Activated naive CD4-positive, alpha-beta T cell treated with Interleukin-2 at 50 U/mL for 16 hours (primary cell): ENCODE results near the gene S1PR1.
A peak's percentile ranks its signal among the peaks of the same experiment; 100 is the strongest.
"Not testable (repeated sequence)": the region's sequence is repeated elsewhere in the genome, so short reads cannot be mapped to it uniquely, and the experiment has no call there.

Experiments used
- DNase-seq: peaks from one replicate; pipeline ENCODE4 v3.0.0-alpha.2; 2020

Gene S1PR1

DNA sequence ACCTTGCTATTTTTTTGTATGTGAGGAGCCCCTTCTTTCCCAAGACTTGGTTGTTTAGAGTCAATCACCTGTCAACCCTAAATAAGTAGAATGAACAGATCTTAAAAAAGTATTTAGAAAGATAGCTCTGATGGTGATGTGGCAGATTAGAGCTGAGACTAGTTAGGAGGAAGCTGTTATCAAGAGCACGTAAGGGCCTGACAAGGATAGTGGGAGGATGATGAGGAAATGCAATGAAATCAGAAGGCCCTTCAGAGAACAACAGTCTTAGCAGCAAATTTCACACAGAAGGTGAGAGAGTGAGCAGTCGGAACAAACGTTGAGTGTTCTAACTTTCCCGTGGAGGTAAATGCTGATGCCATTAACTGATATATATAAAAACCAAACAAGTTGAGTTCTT lies 15.9 kb upstream of the S1PR1 start:
- DNase-seq, result no peak

DNA sequence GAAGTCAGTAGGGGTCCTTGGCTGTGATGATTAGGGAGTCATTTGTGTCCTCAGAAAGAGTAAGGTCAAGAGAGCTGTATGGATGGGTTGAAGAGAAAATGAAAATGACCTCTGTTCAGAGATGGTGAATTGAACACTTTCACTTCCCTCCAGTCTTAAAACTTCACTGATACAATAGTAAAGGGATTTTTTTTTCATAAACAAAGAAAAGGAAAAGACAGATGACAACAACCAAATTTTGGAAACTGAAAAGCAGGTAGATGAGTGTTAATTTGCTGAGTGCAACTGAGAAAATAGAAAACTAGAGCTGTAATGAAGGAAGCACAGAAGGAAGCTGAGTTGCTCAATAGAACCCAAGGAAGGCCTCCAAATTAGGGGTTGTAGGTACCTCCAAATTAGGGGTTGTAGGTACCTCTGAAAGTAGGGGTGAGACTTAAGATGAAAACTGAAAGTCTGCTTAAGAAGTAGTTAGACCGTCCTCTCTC lies 14.8 kb upstream of the S1PR1 start:
- DNase-seq, result no peak

DNA sequence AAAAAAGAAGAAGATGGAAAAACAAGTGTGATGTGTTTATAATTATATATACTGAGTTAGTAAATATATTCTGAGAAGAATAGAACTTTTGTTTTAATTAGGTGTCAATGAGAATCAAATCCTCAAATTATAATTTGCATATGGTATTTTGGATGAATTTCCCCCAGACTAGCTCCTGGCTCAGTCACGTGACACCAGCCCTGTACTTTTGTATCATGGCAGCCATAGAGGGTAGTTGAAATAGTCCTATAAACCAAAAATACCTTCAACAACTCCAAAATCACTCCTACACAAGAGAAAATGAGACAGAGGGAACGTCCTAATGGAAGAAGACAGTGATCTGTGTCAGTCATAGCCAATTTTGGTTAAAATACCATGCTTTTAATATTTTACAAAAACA lies 9.0 kb upstream of the S1PR1 start:
- DNase-seq, result no peak

DNA sequence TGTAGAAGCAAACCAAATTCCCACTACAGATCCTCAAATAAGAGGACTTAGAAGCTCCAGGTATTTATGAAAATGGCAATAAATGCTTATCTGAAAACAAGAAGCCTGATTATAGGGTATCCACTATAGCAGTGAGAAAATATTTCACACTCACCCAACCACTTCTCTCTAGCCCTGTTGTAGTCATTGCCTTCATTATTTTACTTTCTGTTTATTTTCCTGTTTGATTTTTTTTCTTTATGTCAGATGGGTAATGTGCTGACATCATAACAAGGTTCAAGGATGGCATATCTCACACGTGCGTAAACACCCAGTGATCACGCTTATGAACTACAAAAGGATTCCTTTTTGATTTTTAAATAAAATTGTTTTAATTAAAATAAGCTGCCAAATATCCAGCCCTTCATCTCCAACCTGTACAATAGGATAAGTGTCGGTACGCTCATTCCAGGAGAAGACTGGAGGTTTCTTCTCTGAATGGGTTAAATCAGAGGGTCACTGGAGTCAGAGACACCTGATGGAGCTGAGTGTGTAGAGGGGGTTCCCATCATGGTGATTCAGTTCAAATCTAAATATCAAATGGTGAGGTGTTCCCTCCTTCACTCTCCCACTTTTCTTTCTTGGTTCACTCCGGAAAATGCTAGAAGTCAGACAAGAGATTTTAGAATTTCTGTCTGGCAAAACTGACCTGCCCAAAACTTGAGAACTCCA lies 8.2 kb upstream of the S1PR1 start:
- no peak for DNase-seq

DNA sequence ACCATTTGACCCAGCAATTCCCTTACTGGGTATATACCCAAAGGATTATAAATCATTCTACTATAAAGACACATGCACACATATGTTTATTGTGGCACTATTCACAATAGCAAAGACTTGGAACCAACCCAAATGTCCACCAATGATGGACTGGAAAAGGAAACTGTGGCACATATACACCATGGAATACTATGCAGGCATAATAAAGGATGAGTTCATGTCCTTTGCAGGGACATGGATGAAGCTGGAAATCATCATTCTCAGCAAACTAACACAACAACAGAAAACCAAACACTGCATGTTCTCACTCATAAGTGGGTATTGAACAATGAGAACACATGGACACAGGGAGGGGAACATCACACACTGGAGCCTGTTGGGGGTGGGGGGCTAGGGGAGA lies 4.6 kb upstream of the S1PR1 start:
- DNase-seq, result not testable (repeated sequence)

DNA sequence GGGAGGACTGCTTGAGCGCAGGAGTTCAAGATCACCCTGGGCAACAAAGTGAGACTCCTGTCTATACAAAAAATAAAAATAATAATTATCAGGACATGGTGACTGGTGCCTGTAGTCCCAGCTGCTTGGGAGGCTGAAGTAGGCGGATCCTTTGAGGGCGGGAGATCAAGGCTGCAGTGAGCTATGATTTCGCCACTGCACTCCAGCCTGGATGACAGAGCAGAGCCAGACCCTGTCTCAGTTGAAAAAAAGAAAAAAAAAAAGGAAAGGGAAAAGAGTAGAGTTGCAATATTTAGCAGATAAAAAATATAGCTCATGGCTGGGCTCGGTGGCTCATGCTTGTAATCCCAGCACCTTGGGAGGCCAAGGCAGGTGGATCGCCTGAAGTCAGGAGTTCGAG lies 3.3 kb upstream of the S1PR1 start:
- no peak for DNase-seq

DNA sequence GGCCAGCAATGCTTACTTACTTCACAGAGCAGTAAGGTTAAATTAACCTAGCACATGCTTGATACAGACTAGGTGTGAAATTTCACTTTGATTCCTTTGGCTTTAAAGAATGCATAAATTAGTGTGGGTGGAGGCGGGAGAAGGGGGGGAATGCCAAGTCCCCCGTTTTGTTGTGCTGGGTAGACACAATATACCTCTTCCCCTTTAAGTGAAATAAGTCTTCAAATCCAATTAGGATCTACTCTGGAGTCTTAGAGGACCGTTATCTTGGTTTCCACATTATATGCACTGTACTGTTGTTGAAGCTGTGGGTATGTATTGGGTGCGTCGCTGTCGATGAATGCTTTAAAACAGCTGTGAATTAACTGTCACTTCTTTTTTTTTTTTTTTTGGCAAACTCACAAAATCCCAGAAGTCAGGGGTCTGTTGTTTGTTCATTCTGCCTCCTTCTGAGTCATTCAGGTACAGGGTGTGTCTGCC lies 1.6 kb upstream of the S1PR1 start:
- peak; percentile 36 for DNase-seq

DNA sequence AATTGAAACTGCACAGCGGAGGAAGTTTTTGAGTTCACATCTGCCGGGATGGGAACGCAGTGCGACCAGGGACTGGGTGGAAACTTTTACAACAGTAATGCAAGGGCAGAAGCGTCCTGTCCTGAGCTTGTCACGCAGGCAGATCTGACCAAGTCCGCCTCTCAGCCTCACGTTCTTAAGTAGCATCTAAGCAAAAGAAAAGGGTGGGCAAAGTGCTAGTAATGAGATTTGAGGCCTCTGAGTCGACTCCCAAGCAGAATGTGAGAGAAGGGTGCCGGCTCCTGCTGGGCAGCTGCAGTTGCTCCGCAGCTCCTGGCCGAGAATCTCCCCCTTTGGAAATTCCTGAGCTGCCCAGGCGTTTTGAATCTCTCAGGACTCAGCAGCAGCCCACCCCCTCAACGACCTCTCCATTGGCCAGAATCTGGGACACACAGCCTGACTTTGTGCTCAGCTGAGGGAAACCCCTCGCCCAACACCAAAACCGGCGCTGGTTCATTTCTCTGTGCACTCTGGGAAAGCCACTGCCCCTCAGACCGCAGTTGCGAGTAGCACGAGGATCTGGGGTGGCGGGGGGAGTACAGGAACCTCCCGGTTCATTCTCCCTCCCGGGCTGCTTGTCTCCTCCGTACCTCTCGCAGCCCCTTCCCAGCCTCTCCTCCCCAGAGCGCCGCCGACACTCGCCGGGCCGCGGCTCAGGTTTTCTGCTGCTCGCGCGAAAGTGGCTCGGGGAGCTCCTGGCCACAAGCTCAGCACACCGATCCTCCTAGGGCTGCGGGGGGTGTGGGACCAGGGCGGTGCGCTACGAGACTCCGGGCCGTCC lies 913 bp upstream of the S1PR1 start:
- DNase-seq, result peak; percentile 72

DNA sequence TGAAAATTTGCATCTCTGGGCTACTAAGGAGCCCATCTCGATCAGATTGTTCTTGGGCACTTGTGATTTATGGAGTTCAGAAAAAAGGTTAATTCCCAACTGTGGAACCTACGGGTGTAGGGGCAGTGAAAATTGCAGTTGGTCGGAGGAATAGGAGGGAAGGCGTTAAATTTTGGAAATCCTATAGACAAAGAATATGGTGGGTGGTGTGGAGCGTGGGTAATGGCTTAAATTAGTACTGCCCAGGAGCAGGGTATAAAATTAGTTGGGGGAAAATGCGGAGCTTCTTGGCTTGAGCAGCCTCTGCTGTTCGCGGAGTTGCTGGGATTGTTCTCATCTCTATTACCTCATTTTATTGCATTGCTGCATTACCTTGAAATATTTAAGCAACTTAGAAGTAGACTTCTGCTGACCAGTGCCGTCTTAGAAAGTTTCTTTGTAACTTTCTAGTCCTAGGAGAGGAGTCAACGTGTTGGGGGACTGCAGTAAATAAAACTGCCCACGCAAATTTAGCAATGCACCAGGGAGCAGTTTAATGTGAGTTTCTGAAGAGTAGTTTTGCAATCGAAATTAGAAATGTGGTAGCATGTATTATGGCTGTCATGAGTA lies 514 bp downstream of the S1PR1 start:
- peak; percentile 28 for DNase-seq

DNA sequence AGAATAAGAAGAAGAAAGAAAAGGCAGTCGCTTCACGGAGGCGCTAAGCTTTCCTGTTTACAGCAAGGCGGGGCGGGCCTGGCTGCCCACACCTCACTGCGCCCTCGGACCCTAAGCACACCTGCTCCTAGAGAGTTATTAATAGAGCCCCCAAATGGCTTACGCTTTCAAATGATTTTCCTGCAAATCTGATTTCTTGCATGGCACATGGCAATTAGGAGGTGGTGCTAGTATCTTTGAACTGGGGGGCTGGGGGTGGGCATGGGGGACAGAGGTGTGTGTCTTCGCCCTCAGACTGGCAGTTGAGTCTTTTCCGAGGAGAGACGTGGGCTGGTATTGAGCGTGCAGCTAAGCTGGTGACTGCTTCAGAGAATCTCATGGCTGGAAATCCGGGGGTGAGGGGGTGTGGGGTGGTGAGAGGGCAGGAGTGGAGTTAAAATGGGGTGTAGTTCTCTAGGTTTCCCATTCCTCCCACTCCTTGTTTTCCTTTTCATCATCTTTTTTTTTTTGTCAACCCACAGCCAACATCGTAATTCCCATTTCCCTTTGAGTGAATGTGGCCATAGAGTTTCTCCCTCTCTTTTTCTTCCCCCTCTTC lies 1.3 kb downstream of the S1PR1 start:
- peak; percentile 77 for DNase-seq

DNA sequence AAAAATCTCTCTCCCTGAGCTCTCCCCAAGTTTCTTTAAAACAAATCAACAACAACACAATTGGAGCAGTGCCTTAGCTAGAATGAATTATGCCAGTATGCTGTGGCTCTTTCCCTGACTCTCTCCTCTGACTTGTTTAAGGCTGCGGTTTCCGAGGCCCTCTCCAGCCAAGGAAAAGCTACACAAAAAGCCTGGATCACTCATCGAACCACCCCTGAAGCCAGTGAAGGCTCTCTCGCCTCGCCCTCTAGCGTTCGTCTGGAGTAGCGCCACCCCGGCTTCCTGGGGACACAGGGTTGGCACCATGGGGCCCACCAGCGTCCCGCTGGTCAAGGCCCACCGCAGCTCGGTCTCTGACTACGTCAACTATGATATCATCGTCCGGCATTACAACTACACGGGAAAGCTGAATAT lies 1.9 kb downstream of the S1PR1 start:
- DNase-seq, result peak; percentile 90

DNA sequence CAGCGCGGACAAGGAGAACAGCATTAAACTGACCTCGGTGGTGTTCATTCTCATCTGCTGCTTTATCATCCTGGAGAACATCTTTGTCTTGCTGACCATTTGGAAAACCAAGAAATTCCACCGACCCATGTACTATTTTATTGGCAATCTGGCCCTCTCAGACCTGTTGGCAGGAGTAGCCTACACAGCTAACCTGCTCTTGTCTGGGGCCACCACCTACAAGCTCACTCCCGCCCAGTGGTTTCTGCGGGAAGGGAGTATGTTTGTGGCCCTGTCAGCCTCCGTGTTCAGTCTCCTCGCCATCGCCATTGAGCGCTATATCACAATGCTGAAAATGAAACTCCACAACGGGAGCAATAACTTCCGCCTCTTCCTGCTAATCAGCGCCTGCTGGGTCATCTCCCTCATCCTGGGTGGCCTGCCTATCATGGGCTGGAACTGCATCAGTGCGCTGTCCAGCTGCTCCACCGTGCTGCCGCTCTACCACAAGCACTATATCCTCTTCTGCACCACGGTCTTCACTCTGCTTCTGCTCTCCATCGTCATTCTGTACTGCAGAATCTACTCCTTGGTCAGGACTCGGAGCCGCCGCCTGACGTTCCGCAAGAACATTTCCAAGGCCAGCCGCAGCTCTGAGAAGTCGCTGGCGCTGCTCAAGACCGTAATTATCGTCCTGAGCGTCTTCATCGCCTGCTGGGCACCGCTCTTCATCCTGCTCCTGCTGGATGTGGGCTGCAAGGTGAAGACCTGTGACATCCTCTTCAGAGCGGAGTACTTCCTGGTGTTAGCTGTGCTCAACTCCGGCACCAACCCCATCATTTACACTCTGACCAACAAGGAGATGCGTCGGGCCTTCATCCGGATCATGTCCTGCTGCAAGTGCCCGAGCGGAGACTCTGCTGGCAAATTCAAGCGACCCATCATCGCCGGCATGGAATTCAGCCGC lies 2.5 kb downstream of the S1PR1 start:
- peak; percentile 65 for DNase-seq

DNA sequence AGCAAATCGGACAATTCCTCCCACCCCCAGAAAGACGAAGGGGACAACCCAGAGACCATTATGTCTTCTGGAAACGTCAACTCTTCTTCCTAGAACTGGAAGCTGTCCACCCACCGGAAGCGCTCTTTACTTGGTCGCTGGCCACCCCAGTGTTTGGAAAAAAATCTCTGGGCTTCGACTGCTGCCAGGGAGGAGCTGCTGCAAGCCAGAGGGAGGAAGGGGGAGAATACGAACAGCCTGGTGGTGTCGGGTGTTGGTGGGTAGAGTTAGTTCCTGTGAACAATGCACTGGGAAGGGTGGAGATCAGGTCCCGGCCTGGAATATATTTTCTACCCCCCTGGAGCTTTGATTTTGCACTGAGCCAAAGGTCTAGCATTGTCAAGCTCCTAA lies 3.2 kb downstream of the S1PR1 start:
- no peak for DNase-seq

DNA sequence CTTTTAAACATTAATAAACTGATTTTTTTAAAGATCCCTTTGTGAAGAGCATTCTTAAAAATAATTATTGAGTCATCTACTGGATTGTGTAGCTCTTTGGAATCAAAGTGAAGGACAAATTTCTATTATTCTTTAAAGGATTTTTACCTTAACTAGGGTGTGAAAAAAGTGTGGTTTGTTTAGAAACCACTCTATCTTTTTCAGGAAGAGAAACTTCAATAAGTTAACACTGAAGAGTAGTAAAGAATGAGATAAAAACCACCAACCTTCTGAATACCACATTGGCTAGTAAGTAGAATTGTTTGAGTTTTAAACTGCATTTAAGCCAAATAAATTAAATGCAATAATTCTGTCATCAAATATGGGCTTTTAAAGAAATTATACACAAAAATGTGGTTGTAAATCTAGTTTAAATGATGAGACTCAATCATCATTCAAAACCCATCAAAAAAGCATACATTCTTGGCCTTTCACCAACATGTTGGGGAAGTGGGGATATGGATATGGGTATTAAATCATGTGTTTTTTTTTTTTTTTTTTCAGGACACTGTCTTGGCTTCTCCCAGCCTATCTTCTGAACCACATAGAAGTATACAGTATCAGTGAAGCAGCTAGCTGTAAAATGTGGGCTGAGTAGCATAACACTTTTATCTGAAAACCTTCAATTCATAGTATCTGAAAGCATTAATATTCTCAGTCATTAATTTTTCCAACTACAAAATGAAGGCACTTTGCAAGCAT lies 4.8 kb downstream of the S1PR1 start:
- DNase-seq, result no peak

DNA sequence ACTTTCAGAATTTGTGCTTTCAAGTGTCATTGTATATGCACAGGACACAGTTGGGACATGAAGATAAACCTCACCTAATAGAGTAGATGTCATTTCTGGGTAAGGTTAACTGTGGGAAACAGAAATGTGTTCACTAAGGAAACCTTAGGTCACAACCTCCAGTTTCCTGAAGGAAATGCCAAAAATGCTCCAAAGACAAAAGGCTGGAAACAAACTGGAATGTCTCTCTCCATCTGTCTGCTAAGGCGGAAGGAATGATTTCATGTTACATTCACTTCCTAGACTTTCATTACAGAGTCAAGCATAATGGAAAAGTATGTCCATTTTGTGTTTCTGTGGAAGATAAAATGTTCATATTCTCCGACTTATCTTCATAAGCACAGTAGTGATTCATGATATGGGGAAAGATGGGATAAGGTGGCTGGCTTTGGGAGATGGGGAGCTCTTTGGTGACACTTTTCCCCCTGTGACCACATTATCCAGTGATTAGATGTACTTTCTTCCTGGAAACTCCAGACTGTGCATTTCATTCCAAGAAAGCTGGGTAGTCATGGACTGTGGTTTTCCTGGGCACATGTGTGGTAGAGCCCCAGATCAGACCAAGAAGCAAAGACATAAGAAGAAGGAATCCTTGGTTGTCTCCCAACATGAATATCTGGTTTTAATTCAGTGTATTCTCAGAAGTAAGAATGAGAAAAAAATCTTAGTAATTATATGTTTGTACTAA lies 5.7 kb downstream of the S1PR1 start:
- DNase-seq, result no peak

DNA sequence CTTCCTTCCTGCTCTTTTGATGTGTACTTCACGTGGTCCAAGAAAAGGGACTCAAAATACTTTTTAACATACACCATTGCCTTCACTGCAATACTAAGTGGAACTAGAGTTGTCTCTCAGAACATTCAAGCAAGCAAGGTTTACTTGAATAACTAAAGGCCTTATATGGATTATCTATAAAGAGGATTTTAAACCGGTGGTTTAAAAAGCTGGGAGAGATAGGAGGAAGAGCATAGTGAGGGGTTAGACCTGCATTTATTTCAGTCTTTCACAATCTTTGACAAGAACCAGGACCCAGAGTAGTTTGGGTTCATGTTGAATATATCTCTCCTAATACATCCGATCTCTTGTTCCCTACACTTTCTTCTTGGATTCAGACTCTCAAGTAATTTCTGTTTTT lies 6.9 kb downstream of the S1PR1 start:
- DNase-seq, result no peak

DNA sequence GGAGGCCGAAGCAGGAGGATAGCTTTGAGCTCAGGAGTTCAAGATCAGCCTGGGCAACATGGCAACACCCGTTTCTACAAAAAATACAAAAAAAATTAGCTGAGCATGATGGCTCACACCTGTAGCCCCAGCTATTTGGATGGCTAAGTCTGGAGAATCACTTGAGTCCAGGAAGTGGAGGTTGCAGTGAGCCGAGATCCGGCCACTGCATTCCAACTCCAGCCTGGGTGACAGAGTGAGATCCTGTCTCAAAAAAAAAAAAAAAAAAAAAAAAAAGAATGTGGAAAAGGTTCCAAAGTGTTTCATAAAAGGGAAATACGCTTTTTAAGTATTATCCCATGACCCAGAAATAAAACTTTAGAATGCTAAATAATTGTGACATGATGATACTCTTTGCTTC lies 8.0 kb downstream of the S1PR1 start:
- DNase-seq, result no peak

DNA sequence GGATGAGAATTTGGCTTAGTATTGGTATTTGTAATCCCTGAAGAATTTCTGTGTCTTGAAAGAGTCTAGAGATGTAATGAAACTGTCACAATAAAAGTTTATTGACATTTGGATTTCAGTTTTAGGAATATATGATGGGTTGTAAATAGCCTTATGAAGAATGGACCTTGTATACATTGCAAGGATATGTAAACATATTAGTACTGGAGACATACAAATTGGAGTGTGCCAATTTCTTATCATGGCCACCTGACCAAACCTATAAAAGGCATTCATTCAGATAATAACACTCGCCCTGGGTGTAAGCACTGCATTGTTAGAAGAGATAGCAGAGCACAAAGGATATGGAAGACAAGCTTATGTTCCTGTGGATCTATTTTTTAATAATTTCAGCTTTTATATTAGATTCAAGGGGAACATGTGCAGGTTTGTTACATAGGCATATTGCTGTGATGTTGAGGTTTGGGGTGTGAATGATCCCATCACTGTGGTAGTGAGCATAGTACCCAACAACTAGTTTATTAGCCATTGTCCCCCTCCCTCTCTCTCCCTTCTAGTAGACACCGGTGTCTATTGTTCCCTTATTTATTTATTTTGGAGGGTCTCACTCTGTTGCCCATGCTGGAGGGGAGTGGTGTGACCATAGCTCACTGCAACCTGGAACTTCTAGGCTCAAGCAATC lies 8.6 kb downstream of the S1PR1 start:
- no peak for DNase-seq

DNA sequence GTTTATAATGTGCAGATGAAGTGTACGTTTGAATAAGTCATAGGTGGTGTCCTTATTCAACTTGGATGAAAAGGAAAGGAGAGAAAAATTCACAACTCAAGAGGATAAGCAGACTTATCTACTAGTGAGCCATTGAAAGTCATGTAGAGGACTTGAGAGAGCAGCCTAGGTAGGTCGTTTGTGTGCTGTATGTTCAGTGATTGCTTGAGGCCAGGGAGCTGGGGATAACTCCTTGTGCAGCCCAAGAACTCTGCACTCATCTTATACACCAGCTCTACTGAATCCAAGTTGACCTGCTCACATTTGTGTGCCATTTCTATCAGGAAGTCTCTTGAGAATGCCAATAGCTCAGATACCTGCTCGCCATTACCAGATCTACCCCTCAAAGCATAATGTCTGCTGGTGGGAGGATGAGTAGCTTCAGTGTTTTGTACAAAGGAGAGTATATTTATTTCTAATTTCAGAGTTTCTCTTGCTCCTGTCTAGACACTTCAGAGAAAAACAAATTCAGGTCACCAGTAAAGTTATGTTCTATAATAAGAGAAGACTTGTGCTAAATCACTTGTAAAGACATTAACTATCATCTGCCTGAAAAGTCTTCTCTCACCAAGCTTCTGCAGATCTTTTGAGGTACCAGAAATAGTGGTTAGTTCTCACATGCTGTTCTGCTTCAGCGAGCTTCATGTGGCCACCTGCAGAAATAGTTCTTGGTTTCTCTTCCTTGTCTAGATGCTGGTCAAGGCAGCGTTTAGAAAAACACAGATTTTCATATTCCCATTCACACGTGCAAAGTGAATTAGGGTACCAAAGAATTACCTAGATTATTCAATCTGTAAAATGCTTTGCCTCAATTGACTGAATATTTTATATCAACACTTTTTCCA lies 10.8 kb downstream of the S1PR1 start:
- no peak for DNase-seq
